H1 (cell line): Measurements from ENCODE around the gene LRP8. TPM values are rescaled to one million over a fixed set of nuclear protein-coding genes. Genes with fewer than 3 reads are reported as not detected.

ENCODE experiments used
- CTCF ChIA-PET: fragments of 300-600 bp; sonication (Branson Sonifier 250); formaldehyde crosslinking; loops from one replicate; lab custom pipeline; 2021; ENCODE audit not compliant: partially characterized antibody; lab: Charles Lee
- POLR2A ChIA-PET: fragments of 300-600 bp; sonication (Branson Sonifier 250); formaldehyde crosslinking; loops from one replicate; lab custom pipeline; 2021; ENCODE audit warnings: inconsistent platforms; ENCODE audit not compliant: partially characterized antibody; lab: Charles Lee
- DNase-seq, 2 experiments: peaks; one replicate each; pipeline versions ENCODE4 v3.0.0 to v3.0.0-alpha.2; 2010 to 2022; ENCODE audit warnings: low spot score in 2 of 2, low read depth in 1 of 2, mixed read lengths in 1 of 2
- FAIRE-seq: peaks from 2 replicates; lab custom pipeline; 2011; peaks lifted over from hg19 to GRCh38; lab: Jason Lieb, UNC
- H2AFZ ChIP-seq: 2 replicates; pipeline ENCODE4 v1.8.1; 2012; ENCODE audit warnings: low read length, inconsistent platforms
- H2AK5ac ChIP-seq: 2 replicates; pipeline ENCODE4 v1.6.1; 2013; ENCODE audit warnings: low read depth, low read length
- H2BK120ac ChIP-seq: replicated peaks from 2 replicates; pipeline ENCODE3; 2013; ENCODE audit warnings: low read depth, low read length, inconsistent platforms
- H2BK12ac ChIP-seq: 2 replicates; pipeline ENCODE4 v1.6.1; 2013; ENCODE audit warnings: low read depth, low read length
- H2BK15ac ChIP-seq: 2 replicates; pipeline ENCODE4 v1.6.1; 2013; ENCODE audit warnings: low read length
- H2BK20ac ChIP-seq: 2 replicates; pipeline ENCODE4 v1.6.1; 2013; ENCODE audit warnings: low read length
- H2BK5ac ChIP-seq: 2 replicates; pipeline ENCODE4 v1.6.1; 2013; ENCODE audit warnings: low read depth, low read length
- H3K14ac ChIP-seq: 2 replicates; pipeline ENCODE4 v1.6.1; 2013; ENCODE audit warnings: inconsistent platforms; ENCODE audit not compliant: insufficient read length
- H3K18ac ChIP-seq: 2 replicates; pipeline ENCODE4 v1.6.1; 2013; ENCODE audit warnings: low read length; ENCODE audit errors: extremely low read depth
- H3K23ac ChIP-seq: 2 replicates; pipeline ENCODE4 v1.6.1; 2013; ENCODE audit warnings: inconsistent platforms; ENCODE audit not compliant: insufficient read length
- H3K23me2 ChIP-seq: 2 replicates; pipeline ENCODE4 v1.6.1; 2013; ENCODE audit warnings: low read depth, low read length
- H3K27ac ChIP-seq: 2 replicates; pipeline ENCODE4 v1.6.1; 2011; ENCODE audit warnings: low read depth, low read length, inconsistent platforms
- H3K27me3 ChIP-seq, 4 experiments: replicated peaks in 1 of 4; 1 replicate in 1 of 4; 2 replicates in 3 of 4; pipeline versions ENCODE4 v1.6.1 to v1.8.1; 2011 to 2013; ENCODE audit warnings: low read length in 3 of 4, mild to moderate bottlenecking in 3 of 4, inconsistent platforms in 2 of 4, mixed read lengths in 2 of 4, moderate library complexity in 1 of 4; ENCODE audit not compliant: control insufficient read depth in 3 of 4, insufficient read depth in 3 of 4; ENCODE audit errors: extremely low read depth in 1 of 4
- H3K36me3 ChIP-seq, 4 experiments: 2 replicates each; pipeline versions ENCODE4 v1.6.1 to v1.8.1; 2011 to 2013; ENCODE audit warnings: mild to moderate bottlenecking in 4 of 4, low read length in 3 of 4, moderate library complexity in 2 of 4, control low read depth in 1 of 4, inconsistent platforms in 1 of 4; ENCODE audit not compliant: insufficient read depth in 4 of 4, control insufficient read depth in 2 of 4
- H3K4ac ChIP-seq: replicated peaks from 2 replicates; pipeline ENCODE3; 2013; ENCODE audit warnings: low read length, low read depth, mixed read lengths, inconsistent platforms; ENCODE audit not compliant: insufficient read length
- H3K4me1 ChIP-seq, 4 experiments: replicated peaks in 1 of 4; 1 replicate in 1 of 4; 2 replicates in 3 of 4; pipeline versions ENCODE4 v1.6.1 to v1.8.1; 2011 to 2013; ENCODE audit warnings: low read length in 3 of 4, inconsistent platforms in 2 of 4, mixed read lengths in 1 of 4; ENCODE audit not compliant: insufficient read depth in 4 of 4, control insufficient read depth in 3 of 4
- H3K4me2 ChIP-seq, 2 experiments: 2 replicates each; pipeline versions ENCODE4 v1.6.1 to v1.8.1; 2011 to 2013; ENCODE audit warnings: low read depth in 2 of 2, low read length in 2 of 2, control low read depth in 1 of 2, inconsistent platforms in 1 of 2, mild to moderate bottlenecking in 1 of 2; ENCODE audit not compliant: insufficient read depth in 1 of 2
- H3K4me3 ChIP-seq, 4 experiments: fragments of 200-600, 300-600 bp in 1 of 4; sonication (generic), shearing (Covaris generic), sonication (Bioruptor Twin) in 1 of 4; 2 replicates each; pipeline versions ENCODE4 v1.5.1 to v1.8.1; 2011 to 2016; ENCODE audit warnings: low read length in 4 of 4, low read depth in 3 of 4, control low read depth in 2 of 4, inconsistent platforms in 2 of 4, mild to moderate bottlenecking in 2 of 4, mixed read lengths in 1 of 4, moderate library complexity in 1 of 4; ENCODE audit not compliant: insufficient read depth in 2 of 4; ENCODE audit errors: extremely low read depth in 1 of 4
- H3K56ac ChIP-seq: replicated peaks from 2 replicates; pipeline ENCODE3; 2013; ENCODE audit warnings: low read depth, mild to moderate bottlenecking, mixed read lengths, low read length, inconsistent platforms; ENCODE audit not compliant: insufficient read length
- H3K79me1 ChIP-seq: 2 replicates; pipeline ENCODE4 v1.6.1; 2013; ENCODE audit warnings: low read depth, low read length, control low read depth
- H3K79me2 ChIP-seq, 2 experiments: 2 replicates each; pipeline versions ENCODE4 v1.6.1 to v1.8.1; 2012 to 2013; ENCODE audit warnings: low read length in 2 of 2, mild to moderate bottlenecking in 2 of 2, inconsistent platforms in 1 of 2; ENCODE audit not compliant: insufficient read depth in 2 of 2, control insufficient read depth in 1 of 2
- H3K9ac ChIP-seq, 4 experiments: replicated peaks in 1 of 4; 1 replicate in 1 of 4; 2 replicates in 3 of 4; pipeline versions ENCODE4 v1.6.1 to v1.8.1; 2011 to 2013; ENCODE audit warnings: low read depth in 3 of 4, low read length in 3 of 4, control low read depth in 2 of 4, mild to moderate bottlenecking in 2 of 4, moderate library complexity in 2 of 4, inconsistent platforms in 1 of 4; ENCODE audit errors: extremely low read depth in 1 of 4
- H3K9me3 ChIP-seq, 2 experiments: 2 replicates each; pipeline versions ENCODE4 v1.6.1 to v1.8.1; 2012 to 2013; ENCODE audit warnings: mild to moderate bottlenecking in 2 of 2, moderate library complexity in 2 of 2, control low read depth in 1 of 2, inconsistent platforms in 1 of 2, low read depth in 1 of 2, low read length in 1 of 2, mixed read lengths in 1 of 2; ENCODE audit not compliant: insufficient read depth in 2 of 2
- H4K20me1 ChIP-seq, 2 experiments: replicated peaks in 1 of 2; 2 replicates each; pipeline versions ENCODE3 to v1.8.1; 2011 to 2013; ENCODE audit warnings: inconsistent platforms in 2 of 2, low read length in 2 of 2, mild to moderate bottlenecking in 1 of 2; ENCODE audit not compliant: insufficient read depth in 2 of 2, control insufficient read depth in 1 of 2
- H4K5ac ChIP-seq: 2 replicates; pipeline ENCODE4 v1.6.1; 2013; ENCODE audit warnings: low read length, low read depth, mixed read lengths, inconsistent platforms; ENCODE audit not compliant: insufficient read length
- H4K8ac ChIP-seq: 2 replicates; pipeline ENCODE4 v1.8.0; 2013; ENCODE audit warnings: mild to moderate bottlenecking, moderate library complexity, low read length, inconsistent platforms; ENCODE audit not compliant: insufficient read depth; ENCODE audit errors: extremely low read depth
- H4K91ac ChIP-seq: replicated peaks from 2 replicates; pipeline ENCODE3; 2013; ENCODE audit warnings: low read length, mixed read lengths, inconsistent platforms; ENCODE audit not compliant: insufficient read length
- CBX8 ChIP-seq: fragments of 300-800, 300-1000 bp; sonication (generic); IDR thresholded peaks from 2 replicates; pipeline ENCODE4 v1.7.1; 2016; ENCODE audit warnings: low read depth, low read length, borderline replicate concordance
- CEBPB ChIP-seq: IDR thresholded peaks from 2 replicates; pipeline ENCODE4 v1.6.1; 2012; ENCODE audit warnings: low read depth, low read length
- PHF8 ChIP-seq: fragments of 200-600 bp; sonication (generic); conservative IDR thresholded peaks from 2 replicates; pipeline ENCODE4 v1.7.1; 2012; ENCODE audit warnings: low read depth, mild to moderate bottlenecking, inconsistent platforms, low read length, moderate library complexity
- RBBP5 ChIP-seq: IDR thresholded peaks from 2 replicates; pipeline ENCODE4 v1.7.1; 2012; ENCODE audit warnings: low read depth, mild to moderate bottlenecking, inconsistent platforms, low read length, moderate library complexity, borderline replicate concordance
- SIX5 ChIP-seq: IDR thresholded peaks from 2 replicates; pipeline ENCODE4 v1.6.1; 2011; ENCODE audit warnings: mild to moderate bottlenecking, low read depth, low read length
- ZNF274 ChIP-seq: IDR thresholded peaks from 2 replicates; pipeline ENCODE4 v1.7.0; 2012; ENCODE audit warnings: low read length, borderline replicate concordance; ENCODE audit errors: extremely low read depth
- WGBS, 2 experiments: shearing (Covaris generic) in 1 of 2; methylation state at CpG; one replicate each; pipeline versions ENCODE4 v1.1.6 to v1.1.7; 2013 to 2015; ENCODE audit warnings: low lambda C conversion rate in 2 of 2, mixed read lengths in 2 of 2, inconsistent platforms in 1 of 2, low coverage in 1 of 2, missing lambda C conversion rate in 1 of 2; ENCODE audit not compliant: insufficient replicate concordance in 2 of 2, insufficient coverage in 1 of 2, insufficient read length in 1 of 2; ENCODE audit errors: extremely low coverage in 1 of 2, missing lambda C conversion rate in 1 of 2; 5-methylcytosine and 5-hydroxymethylcytosine counted together
- polyA plus RNA-seq, 7 experiments: library from polyadenylated mRNA; depleted of rRNA in 3 of 7; stranded (reverse) in 5 of 7; unstranded in 2 of 7; fragments of >200 nt in 5 of 7; fragments of 200-250 nt in 2 of 7; gene quantifications; 1 replicate in 5 of 7; 2 replicates in 1 of 7; 4 replicates in 1 of 7; pipeline versions ENCODE4 v1.2.1 to v1.2.3, GENCODE V29; 2011 to 2013; ENCODE audit warnings: missing spikeins in 2 of 7, mixed read lengths in 2 of 7
- total RNA-seq: library from RNA; stranded (reverse); fragmentation: NEBNext Ultra II Directional; extraction: Animal tissue kit (Norgen Biotek cat#: 25700); gene quantifications from 2 replicates; pipeline ENCODE4 v1.2.1, GENCODE V29; 2021

The LRP8 gene
- total and polyA plus RNA-seq, 2 of the 8 experiments (the other 6 are each of a cell fraction or from before 2014, with no cell fraction given), result 63.2 to 66.4 TPM

GRCh38 chr1:53210954-53211353 is 116.9 kb downstream of the LRP8 start:
- H2AFZ ChIP-seq, result no peak overlapping the region
- no peak overlapping the region for H3K18ac ChIP-seq
- no peak overlapping the region for H2AK5ac ChIP-seq
- FAIRE-seq, result no peak
- peaks cover 8 to 10% of the 10 kb centered on the region in 2 experiments for H3K9me3 ChIP-seq
- H3K9ac ChIP-seq, result no peak overlapping the region
- no peak overlapping the region for H3K4ac ChIP-seq
- H3K4me1 ChIP-seq, result no peaks in the 10 kb centered on the region
- H4K91ac ChIP-seq, result no peak overlapping the region
- H2BK12ac ChIP-seq, result no peak overlapping the region
- no peaks in the 10 kb centered on the region for H3K79me2 ChIP-seq
- H3K27me3 ChIP-seq, result no peaks in the 10 kb centered on the region
- ChIA-PET CTCF (interaction anchor here (1.0 kb wide), 1 partner anchor 8 kb away, joined by 3 read pairs; no protein-coding TSS in a partner anchor), POLR2A (interaction anchor here (1.0 to 1.6 kb wide), 2 partner anchors 9 to 12 kb away, joined by 4 to 5 read pairs; no protein-coding TSS in a partner anchor)
- no peak overlapping the region for H4K8ac ChIP-seq
- H3K56ac ChIP-seq, result no peak overlapping the region
- H4K5ac ChIP-seq, result no peak overlapping the region
- H3K4me3 ChIP-seq, result no peak overlapping the region
- no peak overlapping the region for H2BK20ac ChIP-seq
- no peaks in the 10 kb centered on the region for H3K23me2 ChIP-seq
- no peak overlapping the region for H3K4me2 ChIP-seq
- no peak overlapping the region for H3K27ac ChIP-seq
- H3K14ac ChIP-seq, result no peak overlapping the region
- no peak overlapping the region for H2BK5ac ChIP-seq
- H3K36me3 ChIP-seq, result peaks cover 10 to 75% (median 41%) of the 10 kb centered on the region in 4 experiments
- peaks cover 0 to 5% of the 10 kb centered on the region in 2 experiments for H4K20me1 ChIP-seq
- DNase-seq, result no peak
- H3K23ac ChIP-seq, result no peak overlapping the region
- TF ChIP-seq PHF8 (no peak), ZNF274 (no peak), CBX8 (no peak), SIX5 (no peak), CEBPB (no peak), RBBP5 (no peak)
- 95% methylated on average over 11 of the region's 11 CpGs; no CpG with 5 or more reads in 1 of the 2 experiments for WGBS, 2 experiments
- H2BK120ac ChIP-seq, result no peak overlapping the region
- H2BK15ac ChIP-seq, result no peak overlapping the region
- peaks cover 2% of the 10 kb centered on the region; the same call in 1 of the 2 replicates for H3K79me1 ChIP-seq
